ENCODE results near the gene BMP8A.

- TF ChIP-seq CTCF (IDR thresholded peaks at IDR 0.05) (no peak), EZH2phosphoT487 (IDR thresholded peaks at IDR 0.05) (no peak), EZH2 (IDR thresholded peaks at IDR 0.05) (no peak)
These were observed 10.2 kb downstream of the BMP8A start for GRCh38 chr1:39501666-39502065.
